ENCODE measurements around the gene CBLN2.

DNA sequence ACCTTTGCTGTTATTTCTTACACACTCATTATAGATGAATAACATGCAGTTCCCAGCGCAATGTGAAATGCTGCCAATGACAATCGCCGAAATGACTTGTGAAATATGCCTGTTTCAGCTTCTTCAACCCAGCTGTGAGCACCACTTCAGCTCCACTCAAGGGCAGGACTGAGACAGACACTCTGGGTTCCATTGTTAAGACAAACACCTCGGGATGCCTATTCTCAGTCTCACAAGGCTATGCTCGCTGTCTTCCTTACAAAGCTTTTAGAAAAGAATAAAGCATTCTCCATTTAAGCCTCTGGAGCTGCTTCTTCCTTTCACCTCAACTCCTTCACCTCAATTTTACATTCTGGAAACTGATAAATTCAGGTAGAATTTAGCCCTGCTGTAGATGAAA is 4.2 kb downstream of the CBLN2 start:
- no peak for TF ChIP-seq GATA2 (IDR thresholded peaks at IDR 0.05; ENCODE audit: low read depth, low read length)
- TF ChIP-seq GATA3 (IDR thresholded peaks at IDR 0.05; ENCODE audit: low read depth, low read length) = no peak

Measured in SH-SY5Y (cell line).